ENCODE measurements around the gene TTC23L.
A peak's percentile ranks its signal among the peaks of the same experiment; 100 is the strongest.

- TF ChIP-seq POLR2AphosphoS5 (IDR thresholded peaks at IDR 0.05) (no peak), CTCF (IDR thresholded peaks at IDR 0.05) (peak; percentile 68 to 81), POLR2A (IDR thresholded peaks at IDR 0.05) (no peak), EP300 (IDR thresholded peaks at IDR 0.05) (no peak)
Observed at GRCh38 chr5:34898258-34898895, 59.4 kb downstream of the TTC23L start.

Data from suprapubic skin (tissue), 4 donors.